ENCODE measurements around the gene CYTH3. TPM values are rescaled to one million over a fixed set of nuclear protein-coding genes. Genes with fewer than 3 reads are reported as not detected.

Gene CYTH3
- total and polyA plus RNA-seq, 2 experiments from 2014 or later = 34.2 to 47.1 TPM

GRCh38 chr7:6256109-6256483 lies 16.3 kb downstream of the CYTH3 start:
- H3K9me3 ChIP-seq (ENCODE audit: low read depth) = no peaks in the 10 kb centered on the region
- H3K27me3 ChIP-seq (replicated peaks; ENCODE audit: insufficient read depth) = no peaks in the 10 kb centered on the region
- H4K20me1 ChIP-seq (ENCODE audit: insufficient read depth) = no peaks in the 10 kb centered on the region
- in situ Hi-C loops (cut with MboI) = no loop called here
- H3K27ac ChIP-seq = peak overlapping the region; percentile 90
- peak overlapping the region; percentile 82 for H3K9ac ChIP-seq
- 56 to 66% methylated on average over 5 of the region's 5 CpGs for WGBS, 2 experiments (ENCODE audit: low coverage in 1 of 2, low lambda C conversion rate in 2 of 2, missing lambda C conversion rate in 2 of 2)
- peaks cover 80% of the 10 kb centered on the region for H3F3A ChIP-seq (ENCODE audit: insufficient read depth)
- TF ChIP-seq EZH2 (IDR thresholded peaks at IDR 0.05; ENCODE audit: insufficient read depth, poor library complexity, severe bottlenecking) (no peak), EZH2phosphoT487 (IDR thresholded peaks at IDR 0.05; ENCODE audit: insufficient read depth, low read depth) (no peak)
- H3K79me2 ChIP-seq (ENCODE audit: insufficient read depth) = peaks cover 91% of the 10 kb centered on the region
- H2AFZ ChIP-seq = no peak overlapping the region
- H3K9me2 ChIP-seq (ENCODE audit: insufficient read depth) = no peaks in the 10 kb centered on the region
- H3K4me3 ChIP-seq = peak overlapping the region; percentile 21
- peak overlapping the region; percentile 80 for H3K4me2 ChIP-seq (ENCODE audit: unreplicated experiment)
- peak; percentile 65 for DNase-seq
- peaks cover 96% of the 10 kb centered on the region for H3K4me1 ChIP-seq (ENCODE audit: insufficient read depth)
- H3K36me3 ChIP-seq (ENCODE audit: low read depth) = no peaks in the 10 kb centered on the region

- Histone ChIP-seq H3K9ac (no peak overlapping the region), H3K4me1 (ENCODE audit: insufficient read depth) (peaks cover 92% of the 10 kb centered on the region), H3K36me3 (ENCODE audit: low read depth) (no peaks in the 10 kb centered on the region), H3K27ac (peak overlapping the region; percentile 90; the same call in 1 of the 2 replicates), H3K9me2 (ENCODE audit: insufficient read depth) (no peaks in the 10 kb centered on the region), H3K9me3 (ENCODE audit: low read depth) (no peaks in the 10 kb centered on the region), H2AFZ (no peak overlapping the region), H3F3A (ENCODE audit: insufficient read depth) (peaks cover 86% of the 10 kb centered on the region), H3K4me2 (ENCODE audit: unreplicated experiment) (peak overlapping the region; percentile 8), H3K27me3 (replicated peaks; ENCODE audit: insufficient read depth) (no peaks in the 10 kb centered on the region), H3K4me3 (no peak overlapping the region), H4K20me1 (ENCODE audit: insufficient read depth) (no peaks in the 10 kb centered on the region), H3K79me2 (ENCODE audit: insufficient read depth) (peaks cover 91% of the 10 kb centered on the region)
- TF ChIP-seq EZH2phosphoT487 (IDR thresholded peaks at IDR 0.05; ENCODE audit: insufficient read depth, low read depth) (no peak), EZH2 (IDR thresholded peaks at IDR 0.05; ENCODE audit: insufficient read depth, poor library complexity, severe bottlenecking) (no peak)
- peak; percentile 40 for DNase-seq
- in situ Hi-C loops (cut with MboI) = no loop called here
- WGBS, 2 experiments (ENCODE audit: low coverage in 1 of 2, low lambda C conversion rate in 2 of 2, missing lambda C conversion rate in 2 of 2) = 82 to 86% methylated on average over 4 of the region's 4 CpGs
These were observed 17.6 kb downstream of the CYTH3 start for GRCh38 chr7:6254866-6255265.

- peak overlapping the region; percentile 72 for H3K4me2 ChIP-seq (ENCODE audit: unreplicated experiment)
- DNase-seq = peak; percentile 73
- no peaks in the 10 kb centered on the region for H3K9me3 ChIP-seq (ENCODE audit: low read depth)
- no peaks in the 10 kb centered on the region for H3K9me2 ChIP-seq (ENCODE audit: insufficient read depth)
- H3F3A ChIP-seq (ENCODE audit: insufficient read depth) = peaks cover 90% of the 10 kb centered on the region
- peaks cover 92% of the 10 kb centered on the region for H3K79me2 ChIP-seq (ENCODE audit: insufficient read depth)
- H3K4me1 ChIP-seq (ENCODE audit: insufficient read depth) = peaks cover 93% of the 10 kb centered on the region
- WGBS, 2 experiments (ENCODE audit: low coverage in 1 of 2, low lambda C conversion rate in 2 of 2, missing lambda C conversion rate in 2 of 2) = 4 to 8% methylated on average over 2 of the region's 2 CpGs
- TF ChIP-seq EZH2phosphoT487 (IDR thresholded peaks at IDR 0.05; ENCODE audit: insufficient read depth, low read depth) (no peak), EZH2 (IDR thresholded peaks at IDR 0.05; ENCODE audit: insufficient read depth, poor library complexity, severe bottlenecking) (no peak)
- in situ Hi-C loops (cut with MboI) = no loop called here
- no peaks in the 10 kb centered on the region for H4K20me1 ChIP-seq (ENCODE audit: insufficient read depth)
- no peaks in the 10 kb centered on the region for H3K36me3 ChIP-seq (ENCODE audit: low read depth)
- H3K4me3 ChIP-seq = peak overlapping the region; percentile 46
- no peaks in the 10 kb centered on the region for H3K27me3 ChIP-seq (replicated peaks; ENCODE audit: insufficient read depth)
- peak overlapping the region; percentile 80 for H3K9ac ChIP-seq
- peak overlapping the region; percentile 96 for H3K27ac ChIP-seq
- H2AFZ ChIP-seq = no peak overlapping the region
These were observed 19.7 kb downstream of the CYTH3 start for GRCh38 chr7:6252748-6253147.

- H3K9ac ChIP-seq = peak overlapping the region; percentile 80
- H3K9me3 ChIP-seq (ENCODE audit: low read depth) = no peaks in the 10 kb centered on the region
- TF ChIP-seq EZH2phosphoT487 (IDR thresholded peaks at IDR 0.05; ENCODE audit: insufficient read depth, low read depth) (no peak), EZH2 (IDR thresholded peaks at IDR 0.05; ENCODE audit: insufficient read depth, poor library complexity, severe bottlenecking) (no peak)
- no peaks in the 10 kb centered on the region for H3K36me3 ChIP-seq (ENCODE audit: low read depth)
- H3K79me2 ChIP-seq (ENCODE audit: insufficient read depth) = peaks cover 92% of the 10 kb centered on the region
- H3K27me3 ChIP-seq (replicated peaks; ENCODE audit: insufficient read depth) = no peaks in the 10 kb centered on the region
- peak; percentile 83 for DNase-seq
- H3K4me2 ChIP-seq (ENCODE audit: unreplicated experiment) = peak overlapping the region; percentile 72
- peaks cover 86% of the 10 kb centered on the region for H3F3A ChIP-seq (ENCODE audit: insufficient read depth)
- 1% methylated on average over 5 of the region's 5 CpGs for WGBS, 2 experiments (ENCODE audit: low coverage in 1 of 2, low lambda C conversion rate in 2 of 2, missing lambda C conversion rate in 2 of 2)
- no peak overlapping the region for H2AFZ ChIP-seq
- in situ Hi-C loops (cut with MboI) = no loop called here
- no peaks in the 10 kb centered on the region for H3K9me2 ChIP-seq (ENCODE audit: insufficient read depth)
- peak overlapping the region; percentile 96 for H3K27ac ChIP-seq
- peak overlapping the region; percentile 46 for H3K4me3 ChIP-seq
- peaks cover 91% of the 10 kb centered on the region for H3K4me1 ChIP-seq (ENCODE audit: insufficient read depth)
- H4K20me1 ChIP-seq (ENCODE audit: insufficient read depth) = no peaks in the 10 kb centered on the region
These were observed 20.1 kb downstream of the CYTH3 start for GRCh38 chr7:6252341-6252746.

- TF ChIP-seq EZH2 (IDR thresholded peaks at IDR 0.05; ENCODE audit: insufficient read depth, poor library complexity, severe bottlenecking) (no peak), EZH2phosphoT487 (IDR thresholded peaks at IDR 0.05; ENCODE audit: insufficient read depth, low read depth) (no peak)
- peak; percentile 39 for DNase-seq
- H3K9me2 ChIP-seq (ENCODE audit: insufficient read depth) = no peaks in the 10 kb centered on the region
- H3K27ac ChIP-seq = peak overlapping the region; percentile 96
- in situ Hi-C loops (cut with MboI) = no loop called here
- H3F3A ChIP-seq (ENCODE audit: insufficient read depth) = peaks cover 86% of the 10 kb centered on the region
- peak overlapping the region; percentile 72 for H3K4me2 ChIP-seq (ENCODE audit: unreplicated experiment)
- H3K9ac ChIP-seq = peak overlapping the region; percentile 80
- H2AFZ ChIP-seq = no peak overlapping the region
- WGBS, 2 experiments (ENCODE audit: low coverage in 1 of 2, low lambda C conversion rate in 2 of 2, missing lambda C conversion rate in 2 of 2) = 41 to 54% methylated on average over 4 of the region's 4 CpGs
- H3K9me3 ChIP-seq (ENCODE audit: low read depth) = no peaks in the 10 kb centered on the region
- H3K36me3 ChIP-seq (ENCODE audit: low read depth) = no peaks in the 10 kb centered on the region
- peaks cover 92% of the 10 kb centered on the region for H3K79me2 ChIP-seq (ENCODE audit: insufficient read depth)
- peak overlapping the region; percentile 46 for H3K4me3 ChIP-seq
- H3K4me1 ChIP-seq (ENCODE audit: insufficient read depth) = peaks cover 91% of the 10 kb centered on the region
- no peaks in the 10 kb centered on the region for H3K27me3 ChIP-seq (replicated peaks; ENCODE audit: insufficient read depth)
- H4K20me1 ChIP-seq (ENCODE audit: insufficient read depth) = no peaks in the 10 kb centered on the region
These were observed 20.8 kb downstream of the CYTH3 start for GRCh38 chr7:6251653-6252052.

Data from GM23248 (cell line).